Lower leg skin (tissue), 3 donors: Measurements from ENCODE around the gene C10orf67.

Experiments used
- CTCF ChIP-seq, 3 donors: fragments of 450-650 bp; IDR thresholded peaks; one replicate each; pipeline ENCODE4 v1.5.1; 2016; ENCODE audit warnings: antibody characterized with exemption in 3 of 3, mild to moderate bottlenecking in 3 of 3, moderate library complexity in 2 of 3
- POLR2A ChIP-seq, 2 donors: fragments of 450-650 bp; IDR thresholded peaks; one replicate each; pipeline ENCODE4 v1.6.1; 2016 to 2017; ENCODE audit warnings: antibody characterized with exemption in 2 of 2, mild to moderate bottlenecking in 1 of 2, moderate library complexity in 1 of 2

- no peak for TF ChIP-seq CTCF (IDR thresholded peaks at IDR 0.05)
- no peak for TF ChIP-seq POLR2A (IDR thresholded peaks at IDR 0.05)
Observed at GRCh38 chr10:23381298-23382040, 36.9 kb upstream of the C10orf67 start.
